H9 (cell line): ENCODE results near the gene COMMD1. TPM values are rescaled to one million over a fixed set of nuclear protein-coding genes. Genes with fewer than 3 reads are reported as not detected.

Experiments
- DNase-seq: peaks from one replicate; pipeline ENCODE4 v3.0.0-alpha.2; 2017
- H2AFZ ChIP-seq: one replicate; pipeline ENCODE4 v1.6.1; 2013; ENCODE audit warnings: mild to moderate bottlenecking, low read length, control low read depth, moderate library complexity
- H2AK5ac ChIP-seq: 2 replicates; pipeline ENCODE4 v1.6.1; 2013; ENCODE audit warnings: low read length, control low read depth, mixed read lengths; ENCODE audit not compliant: insufficient read length
- H2BK120ac ChIP-seq: one replicate; pipeline ENCODE4 v1.6.1; 2013; ENCODE audit warnings: low read depth, mild to moderate bottlenecking, low read length, control low read depth, inconsistent platforms; ENCODE audit not compliant: poor library complexity, severe bottlenecking
- H2BK12ac ChIP-seq: 2 replicates; pipeline ENCODE4 v1.6.1; 2013; ENCODE audit warnings: low read length, control low read depth, mixed read lengths, low read depth; ENCODE audit not compliant: insufficient read length
- H2BK15ac ChIP-seq: 2 replicates; pipeline ENCODE4 v1.6.1; 2013; ENCODE audit warnings: low read depth, low read length, control low read depth
- H2BK20ac ChIP-seq: one replicate; pipeline ENCODE4 v1.6.1; 2013; ENCODE audit warnings: low read depth, mild to moderate bottlenecking, low read length, control low read depth, inconsistent platforms; ENCODE audit not compliant: poor library complexity, severe bottlenecking
- H2BK5ac ChIP-seq: 2 replicates; pipeline ENCODE4 v1.6.1; 2013; ENCODE audit warnings: low read length, control low read depth, mixed read lengths; ENCODE audit not compliant: insufficient read length
- H3K14ac ChIP-seq: 2 replicates; pipeline ENCODE4 v1.6.1; 2013; ENCODE audit warnings: low read length, control low read depth; ENCODE audit not compliant: insufficient read depth
- H3K18ac ChIP-seq: 2 replicates; pipeline ENCODE4 v1.6.1; 2013; ENCODE audit warnings: low read depth, mild to moderate bottlenecking, mixed read lengths, low read length, control low read depth; ENCODE audit not compliant: insufficient read length
- H3K23ac ChIP-seq: 2 replicates; pipeline ENCODE4 v1.6.1; 2013; ENCODE audit warnings: low read length, control low read depth, mixed read lengths, low read depth; ENCODE audit not compliant: insufficient read length
- H3K23me2 ChIP-seq: 2 replicates; pipeline ENCODE4 v1.6.1; 2013; ENCODE audit warnings: low read depth, mild to moderate bottlenecking, mixed read lengths, low read length, control low read depth; ENCODE audit not compliant: insufficient read length, poor library complexity, severe bottlenecking
- H3K27ac ChIP-seq: 2 replicates; pipeline ENCODE4 v1.5.1; 2013; ENCODE audit warnings: low read length, control low read depth, mixed read lengths, low read depth; ENCODE audit not compliant: insufficient read length
- H3K27me3 ChIP-seq: 2 replicates; pipeline ENCODE4 v1.6.1; 2013; ENCODE audit warnings: low read length, control low read depth, inconsistent platforms; ENCODE audit not compliant: insufficient read depth
- H3K4ac ChIP-seq: 2 replicates; pipeline ENCODE4 v1.6.1; 2013; ENCODE audit warnings: low read depth, mild to moderate bottlenecking, control low read depth, inconsistent platforms, low read length, moderate library complexity
- H3K4me1 ChIP-seq: 2 replicates; pipeline ENCODE4 v1.6.1; 2013; ENCODE audit warnings: low read length, control low read depth, inconsistent platforms; ENCODE audit not compliant: insufficient read depth
- H3K4me2 ChIP-seq: 2 replicates; pipeline ENCODE4 v1.6.1; 2013; ENCODE audit warnings: low read length, control low read depth, mixed read lengths; ENCODE audit not compliant: insufficient read length, insufficient read depth
- H3K56ac ChIP-seq: 2 replicates; pipeline ENCODE4 v1.6.1; 2013; ENCODE audit warnings: low read depth, mild to moderate bottlenecking, mixed read lengths, low read length, control low read depth; ENCODE audit not compliant: insufficient read length
- H3K79me1 ChIP-seq: 2 replicates; pipeline ENCODE4 v1.6.1; 2013; ENCODE audit warnings: low read depth, mild to moderate bottlenecking, moderate library complexity, low read length, control low read depth, inconsistent platforms; ENCODE audit not compliant: insufficient read depth, poor library complexity, severe bottlenecking
- H3K79me2 ChIP-seq: 2 replicates; pipeline ENCODE4 v1.6.1; 2013; ENCODE audit warnings: low read length, control low read depth, inconsistent platforms; ENCODE audit not compliant: insufficient read depth
- H3K9ac ChIP-seq: 2 replicates; pipeline ENCODE4 v1.6.1; 2013; ENCODE audit warnings: low read length, control low read depth, mixed read lengths; ENCODE audit not compliant: insufficient read length; ENCODE audit errors: extremely low read depth
- H3K9me3 ChIP-seq: one replicate; pipeline ENCODE4 v1.6.1; 2013; ENCODE audit warnings: low read depth, low read length, inconsistent platforms; ENCODE audit not compliant: control insufficient read depth
- H3T11ph ChIP-seq: one replicate; pipeline ENCODE4 v1.6.1; 2013; ENCODE audit warnings: mild to moderate bottlenecking, low read length, control low read depth, inconsistent platforms
- H4K20me1 ChIP-seq: one replicate; pipeline ENCODE4 v1.6.1; 2013; ENCODE audit not compliant: control insufficient read depth, insufficient read length, insufficient read depth
- H4K5ac ChIP-seq: 2 replicates; pipeline ENCODE4 v1.6.1; 2013; ENCODE audit warnings: low read depth, mild to moderate bottlenecking, mixed read lengths, low read length, control low read depth; ENCODE audit not compliant: insufficient read length
- H4K8ac ChIP-seq: replicated peaks from 2 replicates; pipeline ENCODE4 v1.6.1; 2013; ENCODE audit warnings: low read length, control low read depth, mixed read lengths, low read depth; ENCODE audit not compliant: insufficient read length
- H4K91ac ChIP-seq: 2 replicates; pipeline ENCODE4 v1.6.1; 2013; ENCODE audit warnings: low read depth, mild to moderate bottlenecking, moderate library complexity, mixed read lengths, low read length, control low read depth; ENCODE audit not compliant: insufficient read length
- H3K27ac Mint-ChIP-seq, 3 experiments: 2 replicates in 2 of 3; 3 replicates in 1 of 3; pipeline ENCODE4 v1.8.0; 2020 to 2021; ENCODE audit warnings: mixed read lengths in 3 of 3, mild to moderate bottlenecking in 1 of 3, moderate library complexity in 1 of 3
- H3K27me3 Mint-ChIP-seq: 2 replicates; pipeline ENCODE4 v1.8.0; 2021; ENCODE audit warnings: low read depth, mild to moderate bottlenecking, moderate library complexity, mixed read lengths
- H3K36me3 Mint-ChIP-seq, 3 experiments: 2 replicates in 2 of 3; 3 replicates in 1 of 3; pipeline ENCODE4 v1.8.0; 2020 to 2021; ENCODE audit warnings: low read depth in 3 of 3, mixed read lengths in 3 of 3; ENCODE audit not compliant: insufficient read depth in 1 of 3
- H3K4me1 Mint-ChIP-seq, 2 experiments: 2 replicates each; pipeline ENCODE4 v1.8.0; 2020; ENCODE audit warnings: mixed read lengths in 2 of 2
- H3K4me3 Mint-ChIP-seq, 2 experiments: 2 replicates in 1 of 2; 3 replicates in 1 of 2; pipeline ENCODE4 v1.8.0; 2020 to 2021; ENCODE audit warnings: mild to moderate bottlenecking in 2 of 2, mixed read lengths in 2 of 2, moderate library complexity in 1 of 2
- H3K9me3 Mint-ChIP-seq, 2 experiments: 2 replicates in 1 of 2; 3 replicates in 1 of 2; pipeline ENCODE4 v1.8.0; 2020; ENCODE audit warnings: mild to moderate bottlenecking in 2 of 2, mixed read lengths in 2 of 2, moderate library complexity in 1 of 2
- CTCF ChIP-seq: fragments of 200-600 bp; sonication (generic); conservative IDR thresholded peaks from 3 replicates; pipeline ENCODE4 v1.8.0; 2021; ENCODE audit warnings: antibody characterized with exemption, mild to moderate bottlenecking
- WGBS: extraction: QIAGEN DNeasy Blood & Tissue Kit; methylation state at CpG from one replicate; pipeline ENCODE4 v1.1.7; 2013; ENCODE audit warnings: missing lambda C conversion rate, low lambda C conversion rate, mixed read lengths; ENCODE audit not compliant: insufficient read length; ENCODE audit errors: extremely low coverage; 5-methylcytosine and 5-hydroxymethylcytosine counted together
- total RNA-seq: library from RNA; stranded (reverse); gene quantifications from 2 replicates; pipeline ENCODE4 v1.2.1, GENCODE V29; 2021

The COMMD1 gene
- total RNA-seq, 1 experiment from 2014 or later: 31.5 TPM

GRCh38 chr2:62054029-62054791 lies 148.7 kb downstream of the COMMD1 start:
- H3T11ph ChIP-seq: no peak overlapping the region
- H4K5ac ChIP-seq: no peak overlapping the region
- H3K4me1 ChIP-seq: peaks cover 3% of the 10 kb centered on the region; the same call in 1 of the 2 replicates
- Mint-ChIP-seq H3K9me3 (no peaks in the 10 kb centered on the region), H3K36me3 (peaks cover 0 to 2% (median 0%) of the 10 kb centered on the region in 3 experiments; a peak in 1 of 7 replicates), H3K4me1 (peaks cover 26 to 31% of the 10 kb centered on the region in 2 experiments), H3K27me3 (no peaks in the 10 kb centered on the region), H3K27ac (no peak overlapping the region), H3K4me3 (no peak overlapping the region)
- no peak for DNase-seq
- H3K79me1 ChIP-seq: no peaks in the 10 kb centered on the region
- no peak overlapping the region for H3K9ac ChIP-seq
- no peak overlapping the region for H3K23ac ChIP-seq
- no peaks in the 10 kb centered on the region for H3K9me3 ChIP-seq
- H3K4me2 ChIP-seq: no peak overlapping the region
- no CpG with 5 or more reads among the region's 4 CpGs for WGBS
- H3K14ac ChIP-seq: no peak overlapping the region
- no peak overlapping the region for H3K18ac ChIP-seq
- H4K8ac ChIP-seq: no peak overlapping the region
- H4K20me1 ChIP-seq: no peaks in the 10 kb centered on the region
- H2BK5ac ChIP-seq: no peak overlapping the region
- no peak overlapping the region for H2BK12ac ChIP-seq
- TF ChIP-seq CTCF: no peak
- no peaks in the 10 kb centered on the region for H3K79me2 ChIP-seq
- H4K91ac ChIP-seq: no peak overlapping the region
- no peak overlapping the region for H3K56ac ChIP-seq
- H3K27me3 ChIP-seq: no peaks in the 10 kb centered on the region
- no peaks in the 10 kb centered on the region for H3K23me2 ChIP-seq
- no peak overlapping the region for H2BK120ac ChIP-seq
- no peak overlapping the region for H2BK15ac ChIP-seq
- no peak overlapping the region for H3K4ac ChIP-seq
- no peak overlapping the region for H3K27ac ChIP-seq
- H2AFZ ChIP-seq: no peak overlapping the region
- H2BK20ac ChIP-seq: no peak overlapping the region
- no peak overlapping the region for H2AK5ac ChIP-seq
